Adrenal gland (tissue), 12 donors: ENCODE results near the gene SEPTIN2. TPM values are rescaled to one million over a fixed set of nuclear protein-coding genes. Genes with fewer than 3 reads are reported as not detected.
A peak's percentile ranks its signal among the peaks of the same experiment; 100 is the strongest.
"Not testable (repeated sequence)": the region's sequence is repeated elsewhere in the genome, so short reads cannot be mapped to it uniquely, and the experiment has no call there.

Experiments
- DNase-seq, 7 donors: peaks; one replicate each; pipeline ENCODE4 v3.0.0-alpha.2; 2019 to 2020
- H3K27ac ChIP-seq, 5 donors: fragments of 200-600 bp; sonication (generic) in 4 of 5; 1 replicate in 3 of 5; 2 replicates in 2 of 5; pipeline versions ENCODE4 v1.5.1 to v1.8.0; 2016 to 2020; ENCODE audit warnings: mild to moderate bottlenecking in 1 of 5
- H3K27me3 ChIP-seq: fragments of 200-600 bp; 2 replicates; pipeline ENCODE4 v1.8.0; 2021
- H3K36me3 ChIP-seq, 2 donors: fragments of 200-600 bp; replicated peaks in 1 of 2; 1 replicate in 1 of 2; 2 replicates in 1 of 2; pipeline versions ENCODE4 v1.5.1 to v1.8.0; 2018 to 2022
- H3K4me1 ChIP-seq, 2 donors: fragments of 200-600 bp; replicated peaks in 1 of 2; 1 replicate in 1 of 2; 2 replicates in 1 of 2; pipeline versions ENCODE4 v1.5.1 to v1.8.0; 2018 to 2021
- H3K4me3 ChIP-seq, 4 donors: fragments of 200-600 bp; sonication (generic) in 3 of 4; one replicate each; pipeline ENCODE4 v1.5.1; 2016 to 2018
- H3K9me3 ChIP-seq, 3 donors: fragments of 200-600 bp; sonication (generic) in 1 of 3; replicated peaks in 1 of 3; 1 replicate in 2 of 3; 2 replicates in 1 of 3; pipeline versions ENCODE4 v1.5.1 to v1.8.0; 2016 to 2021
- CTCF ChIP-seq, 6 experiments: fragments of 450-650 bp in 4 of 6; fragments of 200-600 bp in 2 of 6; sonication (generic) in 1 of 6; IDR thresholded peaks; 1 replicate in 5 of 6; 2 replicates in 1 of 6; pipeline versions ENCODE4 v1.5.1 to v1.8.0; 2016 to 2021; ENCODE audit warnings: antibody characterized with exemption in 6 of 6, mild to moderate bottlenecking in 2 of 6, moderate library complexity in 1 of 6
- POLR2A ChIP-seq, 2 donors: fragments of 450-650 bp; IDR thresholded peaks; one replicate each; pipeline ENCODE4 v1.6.1; 2017; ENCODE audit warnings: antibody characterized with exemption in 2 of 2, mild to moderate bottlenecking in 2 of 2, moderate library complexity in 1 of 2
- WGBS, 4 donors: extraction: QIAGEN DNeasy Blood & Tissue Kit in 2 of 4; methylation state at CpG; one replicate each; pipeline versions ENCODE4 v1.1.5 to v1.1.7; 2013 to 2017; 5-methylcytosine and 5-hydroxymethylcytosine counted together
- intact Hi-C, 2 donors: fragments of 100-400 bp; cut with DNase I; formaldehyde crosslinking; loops; one replicate each; pipeline versions ENCODE4 v1.14.1 to v1.15.0; 2022 to 2023
- polyA plus RNA-seq, 3 donors: library from polyadenylated mRNA; stranded (reverse); fragments of 200-250 nt in 2 of 3; fragments of 350-450 nt in 1 of 3; fragmentation: Illumina TruSeq in 1 of 3; extraction: RNeasy Lipid Tissue Mini Kit (QIAGEN cat#74804) in 1 of 3; gene quantifications; one replicate each; pipeline ENCODE4 v1.2.3, GENCODE V29; 2013 to 2014
- total RNA-seq, 9 donors: library from RNA; depleted of rRNA in 4 of 9; stranded (reverse); fragments of >200 nt in 4 of 9; fragments of 120-200 nt in 1 of 9; fragmentation: NEBNext Ultra II Directional in 1 of 9; extraction: Animal tissue kit (Norgen Biotek cat#: 25700) in 1 of 9; gene quantifications; one replicate each; pipeline versions ENCODE4 v1.1.0 to v1.2.4, GENCODE V29; 2013 to 2023
- donor health status: healthy with polysubstance abuse.
- donor health status: Bipolar disorder and iron deficiency.
- donor health status: DM: yes; HTN: yes; CAD: no.
- donor health status: DM: no; HTN: no; CAD: no.
- donor health status: DM: no; HTN: no; CAD: no.
- donor health status: DM: yes; HTN: yes; CAD: no.

Gene SEPTIN2
- total and polyA plus RNA-seq, 12 donors, result 108 to 368 (median 251) TPM

DNA sequence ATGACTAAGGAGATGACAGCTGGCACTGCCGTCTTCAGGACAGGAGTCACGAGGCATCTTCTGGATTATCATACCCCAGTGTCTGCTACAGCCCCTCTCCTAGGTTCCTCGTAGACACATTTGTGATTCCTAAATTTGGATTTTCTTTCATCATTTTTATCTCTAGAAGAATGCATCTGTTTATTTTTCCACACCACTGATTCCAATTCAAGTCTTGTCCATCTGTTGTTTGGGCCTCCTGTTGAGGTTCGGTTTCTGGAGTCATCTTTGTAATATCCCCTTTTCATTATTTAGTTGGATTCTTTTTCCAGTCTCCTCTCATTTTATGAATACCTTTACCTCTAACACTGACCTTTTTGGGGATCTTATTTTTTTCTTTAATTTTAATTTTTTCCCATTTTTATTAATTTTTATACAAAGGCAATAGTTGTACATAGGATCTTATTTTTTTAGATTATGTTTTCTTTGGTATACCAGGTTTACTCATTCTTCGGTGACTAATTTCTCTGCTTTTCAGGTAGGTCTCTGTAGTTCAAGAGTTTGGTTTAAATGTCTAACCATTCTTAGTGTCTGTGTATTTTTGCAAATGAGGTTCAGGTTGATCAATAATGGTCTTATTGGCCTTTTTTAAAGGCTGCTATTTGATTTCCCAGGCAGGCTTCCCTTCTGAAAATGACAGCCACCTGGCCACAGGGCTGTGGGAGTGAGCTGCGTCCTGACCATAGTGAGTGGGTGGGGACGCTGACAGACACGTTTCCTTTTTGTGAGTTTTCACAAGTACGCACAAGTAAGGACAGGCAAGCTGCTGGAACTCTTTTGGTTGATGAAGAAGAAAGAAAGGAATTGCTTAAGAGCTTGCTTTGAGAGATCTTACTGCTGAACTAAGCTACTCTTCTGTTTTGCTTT is 74.8 kb downstream of the SEPTIN2 start:
- no peak for DNase-seq
- Histone ChIP-seq H3K4me3 (no peak overlapping the region), H3K9me3 (no peaks in the 10 kb centered on the region), H3K4me1 (peaks cover 0 to 7% of the 10 kb centered on the region in 2 donors), H3K27me3 (no peaks in the 10 kb centered on the region), H3K27ac (no peak overlapping the region), H3K36me3 (no peaks in the 10 kb centered on the region)
- no peak for TF ChIP-seq POLR2A (IDR thresholded peaks at IDR 0.05)
- TF ChIP-seq CTCF (IDR thresholded peaks at IDR 0.05), result no peak
- intact Hi-C loops, result no loop called here
- WGBS, 4 donors, result 92 to 97% (median 94%) methylated on average over 9 of the region's 9 CpGs

GRCh38 chr2:241391892-241392665 is 76.4 kb downstream of the SEPTIN2 start:
- Histone ChIP-seq H3K9me3 (no peaks in the 10 kb centered on the region), H3K27ac (no peak overlapping the region), H3K4me3 (no peak overlapping the region), H3K4me1 (no peaks in the 10 kb centered on the region), H3K36me3 (no peaks in the 10 kb centered on the region), H3K27me3 (no peaks in the 10 kb centered on the region)
- 80 to 92% (median 85%) methylated on average over 6 of the region's 6 CpGs for WGBS, 4 donors
- TF ChIP-seq POLR2A (IDR thresholded peaks at IDR 0.05) (no peak), CTCF (IDR thresholded peaks at IDR 0.05) (peak in 5 of 6 experiments; percentile 9 to 44 (median 37))
- peak in 2 of 7 donors; percentile 33 to 60 for DNase-seq
- intact Hi-C loops, result no loop called here

DNA sequence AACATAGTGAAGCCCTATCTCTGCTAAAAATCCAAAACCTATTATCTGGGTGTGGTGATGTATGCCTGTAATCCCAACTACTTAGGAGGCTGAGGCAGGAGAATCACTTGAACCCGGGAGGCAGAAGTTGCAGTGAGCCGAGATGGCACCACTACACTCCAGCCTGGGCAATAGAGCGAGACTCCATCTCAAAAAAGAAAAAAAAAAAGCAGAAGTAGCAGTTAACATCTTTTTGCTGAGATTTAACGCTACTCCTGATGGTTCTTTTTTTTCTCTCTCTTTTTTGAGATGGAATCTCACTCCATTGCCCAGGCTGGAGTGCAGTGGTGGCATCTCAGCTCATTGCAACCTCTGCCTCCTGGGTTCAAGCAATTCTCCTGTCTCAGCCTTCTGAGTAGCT is 77.0 kb downstream of the SEPTIN2 start:
- H3K4me3 ChIP-seq, H3K27ac ChIP-seq: not testable (repeated sequence)

DNA sequence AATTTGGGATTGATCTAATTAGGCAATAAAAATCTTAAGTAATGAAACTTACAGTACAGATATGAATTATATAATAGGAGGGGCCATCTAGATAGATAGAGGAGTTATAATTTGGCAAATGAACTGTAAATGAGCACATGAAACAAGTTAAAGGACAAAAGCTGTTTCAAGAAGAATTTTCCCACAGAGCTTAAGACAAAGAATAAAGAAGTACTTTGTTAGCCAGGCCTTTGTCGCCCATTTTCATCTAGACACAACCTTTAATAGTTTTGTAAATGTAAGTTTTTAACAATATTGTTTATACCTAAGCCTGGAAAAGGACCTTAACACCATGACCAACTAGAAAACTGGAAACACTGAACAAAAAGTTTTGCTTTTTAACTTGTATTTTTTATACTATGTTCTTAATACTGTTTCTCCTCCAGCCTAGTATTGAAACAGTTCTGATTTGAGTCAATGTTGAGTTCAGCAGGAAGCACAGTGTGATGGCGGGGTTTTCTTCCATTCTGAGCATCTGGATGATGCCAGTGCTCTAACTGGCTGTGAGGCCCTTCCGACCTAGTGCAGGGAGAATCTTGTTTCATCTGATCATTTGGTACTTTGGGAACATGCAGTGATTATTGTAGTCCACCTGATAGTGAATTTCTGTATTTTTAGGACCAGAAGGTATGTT is 77.9 kb downstream of the SEPTIN2 start:
- H3K27ac ChIP-seq, result no peak overlapping the region
- TF ChIP-seq CTCF (IDR thresholded peaks at IDR 0.05) (no peak), POLR2A (IDR thresholded peaks at IDR 0.05) (no peak)
- H3K36me3 ChIP-seq, result no peaks in the 10 kb centered on the region
- no peak for DNase-seq
- no peak overlapping the region for H3K4me3 ChIP-seq
- no peaks in the 10 kb centered on the region for H3K27me3 ChIP-seq
- WGBS, 4 donors, result 90 to 96% (median 94%) methylated on average over 3 of the region's 3 CpGs
- intact Hi-C loops, result no loop called here
- H3K4me1 ChIP-seq, result no peaks in the 10 kb centered on the region
- H3K9me3 ChIP-seq, result no peaks in the 10 kb centered on the region

More for the DNA sequence above, 77.0 kb downstream of the SEPTIN2 start:
- H3K36me3 ChIP-seq, intact Hi-C loops, H3K4me1 ChIP-seq, DNase-seq, H3K27me3 ChIP-seq, H3K9me3 ChIP-seq: not testable (repeated sequence)
- 92 to 97% (median 96%) methylated on average over 4 of the region's 4 CpGs for WGBS, 4 donors

DNA sequence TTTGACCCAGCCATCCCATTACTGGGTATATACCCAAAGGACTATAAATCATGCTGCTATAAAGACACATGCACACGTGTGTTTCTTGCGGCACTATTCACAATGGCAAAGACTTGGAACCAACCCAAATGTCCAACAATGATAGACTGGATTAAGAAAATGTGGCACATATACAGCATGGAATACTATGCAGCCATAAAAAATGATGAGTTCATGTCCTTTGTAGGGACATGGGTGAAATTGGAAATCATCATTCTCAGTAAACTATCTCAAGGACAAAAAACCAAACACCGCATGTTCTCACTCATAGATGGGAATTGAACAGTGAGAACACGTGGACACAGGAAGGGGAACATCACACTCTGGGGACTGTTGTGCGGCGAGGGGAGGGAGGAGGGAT is 81.1 kb downstream of the SEPTIN2 start:
- H3K9me3 ChIP-seq, DNase-seq, H3K27me3 ChIP-seq, H3K27ac ChIP-seq, H3K4me1 ChIP-seq, intact Hi-C loops, H3K4me3 ChIP-seq, H3K36me3 ChIP-seq: not testable (repeated sequence)
- WGBS, 4 donors, result 90 to 100% (median 98%) methylated on average over 4 to 6 of the region's 6 CpGs
